ENCODE results near the gene GTF3C1.
"Not testable (repeated sequence)": the region's sequence is repeated elsewhere in the genome, so short reads cannot be mapped to it uniquely, and the experiment has no call there.

GTF3C1 gene

GRCh38 chr16:27585200-27585599 is 35.5 kb upstream of the GTF3C1 start:
- H3K9me3 ChIP-seq (ENCODE audit: control insufficient read depth, low read length): no peaks in the 10 kb centered on the region
- no peaks in the 10 kb centered on the region for H3K4me1 ChIP-seq (ENCODE audit: control insufficient read depth, insufficient read depth, low read length)
- peaks cover 4% of the 10 kb centered on the region for H3K36me3 ChIP-seq (ENCODE audit: control insufficient read depth, insufficient read depth, low read length)
- H3K27me3 ChIP-seq (ENCODE audit: control insufficient read depth, insufficient read depth, low read length): no peaks in the 10 kb centered on the region
- H3K9ac ChIP-seq (ENCODE audit: low read length): no peak overlapping the region
- no peak overlapping the region for H3K4me3 ChIP-seq (ENCODE audit: low read length)

- Histone ChIP-seq H3K4me3 (ENCODE audit: low read length) (no peak overlapping the region), H3K9me3 (ENCODE audit: control insufficient read depth, low read length) (no peaks in the 10 kb centered on the region), H3K36me3 (ENCODE audit: control insufficient read depth, insufficient read depth, low read length) (peaks cover 4% of the 10 kb centered on the region), H3K9ac (ENCODE audit: low read length) (no peak overlapping the region), H3K27me3 (ENCODE audit: control insufficient read depth, insufficient read depth, low read length) (no peaks in the 10 kb centered on the region), H3K4me1 (ENCODE audit: control insufficient read depth, insufficient read depth, low read length) (peaks cover 6% of the 10 kb centered on the region)
These were observed 33.9 kb upstream of the GTF3C1 start for GRCh38 chr16:27583634-27584033.

GRCh38 chr16:27582883-27583282 is 33.2 kb upstream of the GTF3C1 start:
- Histone ChIP-seq H3K27me3 (ENCODE audit: control insufficient read depth, insufficient read depth, low read length) (no peaks in the 10 kb centered on the region), H3K9me3 (ENCODE audit: control insufficient read depth, low read length) (no peaks in the 10 kb centered on the region), H3K4me3 (ENCODE audit: low read length) (no peak overlapping the region), H3K9ac (ENCODE audit: low read length) (no peak overlapping the region), H3K4me1 (ENCODE audit: control insufficient read depth, insufficient read depth, low read length) (peaks cover 13% of the 10 kb centered on the region), H3K36me3 (ENCODE audit: control insufficient read depth, insufficient read depth, low read length) (peaks cover 4% of the 10 kb centered on the region)

- H3K27me3 ChIP-seq (ENCODE audit: control insufficient read depth, insufficient read depth, low read length): no peaks in the 10 kb centered on the region
- no peak overlapping the region for H3K9ac ChIP-seq (ENCODE audit: low read length)
- no peaks in the 10 kb centered on the region for H3K36me3 ChIP-seq (ENCODE audit: control insufficient read depth, insufficient read depth, low read length)
- H3K4me1 ChIP-seq (ENCODE audit: control insufficient read depth, insufficient read depth, low read length): peaks cover 13% of the 10 kb centered on the region
- no peak overlapping the region for H3K4me3 ChIP-seq (ENCODE audit: low read length)
- H3K9me3 ChIP-seq (ENCODE audit: control insufficient read depth, low read length): no peaks in the 10 kb centered on the region
These were observed 29.6 kb upstream of the GTF3C1 start for GRCh38 chr16:27579087-27579980.

- Histone ChIP-seq H3K4me3 (ENCODE audit: low read length) (no peak overlapping the region), H3K4me1 (ENCODE audit: control insufficient read depth, insufficient read depth, low read length) (peaks cover 21% of the 10 kb centered on the region), H3K36me3 (ENCODE audit: control insufficient read depth, insufficient read depth, low read length) (no peaks in the 10 kb centered on the region), H3K27me3 (ENCODE audit: control insufficient read depth, insufficient read depth, low read length) (no peaks in the 10 kb centered on the region), H3K9ac (ENCODE audit: low read length) (no peak overlapping the region), H3K9me3 (ENCODE audit: control insufficient read depth, low read length) (no peaks in the 10 kb centered on the region)
These were observed 27.0 kb upstream of the GTF3C1 start for GRCh38 chr16:27576729-27577128.

GRCh38 chr16:27572711-27573110 is 23.0 kb upstream of the GTF3C1 start:
- Histone ChIP-seq H3K9ac (ENCODE audit: low read length) (no peak overlapping the region), H3K27me3 (ENCODE audit: control insufficient read depth, insufficient read depth, low read length) (no peaks in the 10 kb centered on the region), H3K4me1 (ENCODE audit: control insufficient read depth, insufficient read depth, low read length) (peaks cover 8% of the 10 kb centered on the region), H3K4me3 (ENCODE audit: low read length) (no peak overlapping the region), H3K9me3 (ENCODE audit: control insufficient read depth, low read length) (no peaks in the 10 kb centered on the region), H3K36me3 (ENCODE audit: control insufficient read depth, insufficient read depth, low read length) (no peaks in the 10 kb centered on the region)

- no peak overlapping the region for H3K4me3 ChIP-seq (ENCODE audit: low read length)
- no peaks in the 10 kb centered on the region for H3K9me3 ChIP-seq (ENCODE audit: control insufficient read depth, low read length)
These were observed 22.0 kb upstream of the GTF3C1 start for GRCh38 chr16:27571433-27572326.

GRCh38 chr16:27570986-27571385 is 21.3 kb upstream of the GTF3C1 start:
- H3K9me3 ChIP-seq (ENCODE audit: control insufficient read depth, low read length); H3K4me3 ChIP-seq (ENCODE audit: low read length); H3K36me3 ChIP-seq (ENCODE audit: control insufficient read depth, insufficient read depth, low read length); H3K9ac ChIP-seq (ENCODE audit: low read length); H3K27me3 ChIP-seq (ENCODE audit: control insufficient read depth, insufficient read depth, low read length): not testable (repeated sequence)
- H3K4me1 ChIP-seq (ENCODE audit: control insufficient read depth, insufficient read depth, low read length): peaks cover 18% of the 10 kb centered on the region

More at GRCh38 chr16:27571433-27572326, 22.0 kb upstream of the GTF3C1 start:
- Histone ChIP-seq H3K27me3 (ENCODE audit: control insufficient read depth, insufficient read depth, low read length) (no peaks in the 10 kb centered on the region), H3K9ac (ENCODE audit: low read length) (no peak overlapping the region), H3K4me1 (ENCODE audit: control insufficient read depth, insufficient read depth, low read length) (peaks cover 11% of the 10 kb centered on the region), H3K36me3 (ENCODE audit: control insufficient read depth, insufficient read depth, low read length) (no peaks in the 10 kb centered on the region)

- Histone ChIP-seq H3K4me1 (ENCODE audit: control insufficient read depth, insufficient read depth, low read length) (peaks cover 19% of the 10 kb centered on the region), H3K27me3 (ENCODE audit: control insufficient read depth, insufficient read depth, low read length) (no peaks in the 10 kb centered on the region), H3K4me3 (ENCODE audit: low read length) (no peak overlapping the region), H3K36me3 (ENCODE audit: control insufficient read depth, insufficient read depth, low read length) (no peaks in the 10 kb centered on the region), H3K9ac (ENCODE audit: low read length) (no peak overlapping the region), H3K9me3 (ENCODE audit: control insufficient read depth, low read length) (no peaks in the 10 kb centered on the region)
These were observed 18.4 kb upstream of the GTF3C1 start for GRCh38 chr16:27568077-27568476.

- H3K36me3 ChIP-seq (ENCODE audit: control insufficient read depth, insufficient read depth, low read length): no peaks in the 10 kb centered on the region
- peaks cover 11% of the 10 kb centered on the region for H3K4me1 ChIP-seq (ENCODE audit: control insufficient read depth, insufficient read depth, low read length)
- H3K4me3 ChIP-seq (ENCODE audit: low read length): no peak overlapping the region
- H3K27me3 ChIP-seq (ENCODE audit: control insufficient read depth, insufficient read depth, low read length): no peaks in the 10 kb centered on the region
- H3K9me3 ChIP-seq (ENCODE audit: control insufficient read depth, low read length): no peaks in the 10 kb centered on the region
- H3K9ac ChIP-seq (ENCODE audit: low read length): no peak overlapping the region
These were observed 16.7 kb upstream of the GTF3C1 start for GRCh38 chr16:27566417-27566816.

- no peak overlapping the region for H3K9ac ChIP-seq (ENCODE audit: low read length)
- H3K4me1 ChIP-seq (ENCODE audit: control insufficient read depth, insufficient read depth, low read length): peaks cover 16% of the 10 kb centered on the region
- H3K4me3 ChIP-seq (ENCODE audit: low read length): no peak overlapping the region
- no peaks in the 10 kb centered on the region for H3K9me3 ChIP-seq (ENCODE audit: control insufficient read depth, low read length)
- H3K27me3 ChIP-seq (ENCODE audit: control insufficient read depth, insufficient read depth, low read length): no peaks in the 10 kb centered on the region
- no peaks in the 10 kb centered on the region for H3K36me3 ChIP-seq (ENCODE audit: control insufficient read depth, insufficient read depth, low read length)
These were observed 14.5 kb upstream of the GTF3C1 start for GRCh38 chr16:27564224-27564623.

GRCh38 chr16:27561216-27561615 is 11.5 kb upstream of the GTF3C1 start:
- H3K9ac ChIP-seq (ENCODE audit: low read length): no peak overlapping the region
- H3K36me3 ChIP-seq (ENCODE audit: control insufficient read depth, insufficient read depth, low read length): no peaks in the 10 kb centered on the region
- H3K9me3 ChIP-seq (ENCODE audit: control insufficient read depth, low read length): no peaks in the 10 kb centered on the region
- no peaks in the 10 kb centered on the region for H3K27me3 ChIP-seq (ENCODE audit: control insufficient read depth, insufficient read depth, low read length)
- no peak overlapping the region for H3K4me3 ChIP-seq (ENCODE audit: low read length)
- H3K4me1 ChIP-seq (ENCODE audit: control insufficient read depth, insufficient read depth, low read length): peaks cover 17% of the 10 kb centered on the region

Measured in mucosa of stomach (tissue), 1 donor.